ENCODE measurements around the gene DTNB. TPM values are rescaled to one million over a fixed set of nuclear protein-coding genes. Genes with fewer than 3 reads are reported as not detected.

DTNB gene
- total RNA-seq, 2 experiments from 2014 or later, result 20.8 to 25.1 TPM

DNA sequence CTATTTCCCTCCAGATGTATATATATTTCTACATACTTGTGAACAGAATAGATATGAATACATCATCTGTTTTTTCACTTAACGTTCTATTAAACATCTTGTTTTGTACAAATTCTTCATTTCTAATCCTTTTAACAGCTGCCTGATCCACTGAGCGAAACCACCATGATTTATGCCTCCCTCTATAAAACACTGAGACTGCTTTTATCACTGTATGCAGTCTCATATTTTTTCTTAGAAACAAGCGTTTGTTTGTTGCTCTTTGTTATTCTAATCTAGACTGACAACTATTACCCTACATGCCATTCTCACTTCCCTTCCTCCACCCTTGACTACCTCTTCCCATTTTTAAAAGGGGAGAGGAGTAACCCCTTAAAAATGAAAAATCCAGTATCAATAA is 88.2 kb downstream of the DTNB start:
- Mint-ChIP-seq H3K36me3 (no peaks in the 10 kb centered on the region), H3K9me3 (no peaks in the 10 kb centered on the region), H3K27ac (no peak overlapping the region), H3K4me3 (no peak overlapping the region), H3K4me1 (ENCODE audit: low read depth) (peaks cover 17% of the 10 kb centered on the region), H3K27me3 (no peaks in the 10 kb centered on the region)
- POLR2A ChIA-PET, result no interaction called here
- DNase-seq, result no peak
- CTCF ChIA-PET, result interaction anchor here (1.2 to 1.9 kb wide), 2 partner anchors 27 to 132 kb away, joined by 3 to 4 read pairs; no protein-coding TSS in a partner anchor
- intact Hi-C loops (cut with micrococcal nuclease), result no loop called here

DNA sequence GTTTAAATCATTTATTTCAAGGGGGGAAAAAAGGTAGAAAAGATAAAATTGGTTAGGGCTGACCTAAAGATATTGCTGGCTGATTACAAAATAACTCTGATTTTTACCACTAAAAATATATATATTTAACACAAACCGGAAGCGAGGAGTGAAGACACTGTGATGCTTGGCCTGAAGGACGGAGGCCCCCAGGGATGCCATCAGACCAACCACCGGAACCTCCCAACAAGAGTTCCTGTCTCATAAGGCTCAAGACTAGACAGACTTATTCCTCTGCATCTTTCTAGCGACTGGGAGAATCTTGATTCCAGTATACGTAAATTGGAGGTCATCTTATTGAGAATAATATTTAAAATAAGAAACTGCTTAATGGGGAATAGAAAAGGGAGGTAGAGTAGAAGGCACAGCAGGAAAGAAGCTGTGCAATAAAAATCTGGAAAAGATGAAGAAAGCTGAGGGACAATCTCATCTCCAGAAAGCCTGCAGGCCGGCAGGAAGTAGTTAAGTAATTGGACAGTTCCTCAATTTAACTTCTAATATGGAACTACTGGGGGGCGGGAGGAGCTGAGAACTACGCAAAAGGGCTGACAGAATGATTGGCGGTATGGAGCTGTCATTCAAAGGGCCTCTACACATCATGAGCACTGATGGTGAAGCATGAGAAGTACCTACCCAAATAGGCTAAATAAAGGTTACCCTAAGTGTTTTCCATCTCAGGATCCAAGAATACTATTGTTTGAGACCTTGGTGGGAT is 91.1 kb downstream of the DTNB start:
- H3K4me1 Mint-ChIP-seq (ENCODE audit: low read depth), result peaks cover 11% of the 10 kb centered on the region
- H3K36me3 Mint-ChIP-seq, result peaks cover 5% of the 10 kb centered on the region
- no peak for DNase-seq
- POLR2A ChIA-PET, result no interaction called here
- no peaks in the 10 kb centered on the region for H3K27me3 Mint-ChIP-seq
- H3K27ac Mint-ChIP-seq, result no peak overlapping the region
- CTCF ChIA-PET, result interaction anchor here (1.5 kb wide), 1 partner anchor 25 kb away, joined by 5 read pairs; no protein-coding TSS in a partner anchor
- intact Hi-C loops (cut with micrococcal nuclease), result no loop called here
- H3K9me3 Mint-ChIP-seq, result no peaks in the 10 kb centered on the region
- H3K4me3 Mint-ChIP-seq, result no peak overlapping the region

DNA sequence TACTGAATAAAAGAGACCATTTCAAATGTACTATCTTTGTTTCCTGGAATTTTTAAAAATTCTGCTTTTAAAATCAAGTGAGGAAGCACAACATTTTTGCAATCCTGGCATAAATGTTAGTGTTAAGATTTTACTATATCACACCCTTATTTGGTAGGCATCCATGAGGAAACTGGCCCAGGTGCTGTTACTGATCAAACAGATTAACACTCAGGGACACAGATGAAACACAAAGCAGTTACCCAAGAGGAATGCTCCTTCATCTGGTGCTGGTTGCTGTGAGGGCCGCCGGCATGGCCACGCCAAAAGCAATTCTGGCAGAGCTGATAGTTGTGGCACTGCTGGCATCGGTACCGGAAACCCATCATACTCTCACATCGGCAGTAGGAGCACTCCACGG is 96.8 kb downstream of the DTNB start:
- DNase-seq, result no peak
- intact Hi-C loops (cut with micrococcal nuclease), result no loop called here
- no peaks in the 10 kb centered on the region for H3K27me3 Mint-ChIP-seq
- H3K27ac Mint-ChIP-seq, result no peak overlapping the region
- no peaks in the 10 kb centered on the region for H3K4me1 Mint-ChIP-seq (ENCODE audit: low read depth)
- H3K4me3 Mint-ChIP-seq, result no peak overlapping the region
- H3K9me3 Mint-ChIP-seq, result no peaks in the 10 kb centered on the region
- H3K36me3 Mint-ChIP-seq, result peaks cover 7% of the 10 kb centered on the region
- POLR2A ChIA-PET, result no interaction called here
- CTCF ChIA-PET, result no interaction called here

DNA sequence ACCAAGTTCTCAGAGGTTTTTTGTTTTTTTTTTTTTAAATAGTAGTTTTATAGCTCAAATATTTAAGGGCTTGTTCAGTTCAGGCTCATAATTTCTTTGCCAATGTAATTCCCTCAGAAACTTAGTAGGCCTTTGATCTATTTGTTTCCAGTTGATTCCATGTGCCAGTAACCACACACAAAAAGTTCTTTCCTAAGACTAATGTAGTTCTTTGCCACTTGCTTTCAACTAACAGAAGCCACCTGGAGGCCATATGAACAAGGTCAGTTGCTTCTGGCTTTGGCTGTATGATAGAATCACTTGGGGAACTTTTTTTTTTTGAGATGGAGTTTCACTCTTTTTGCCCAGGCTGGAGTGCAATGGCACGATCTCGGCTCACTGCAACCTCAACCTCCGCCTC is 100.7 kb downstream of the DTNB start:
- no peak for DNase-seq
- intact Hi-C loops (cut with micrococcal nuclease), result no loop called here
- ChIA-PET CTCF (no interaction called here), POLR2A (no interaction called here)
- H3K27ac Mint-ChIP-seq, result no peak overlapping the region
- H3K4me3 Mint-ChIP-seq, result no peak overlapping the region
- H3K27me3 Mint-ChIP-seq, result no peaks in the 10 kb centered on the region
- no peaks in the 10 kb centered on the region for H3K9me3 Mint-ChIP-seq
- H3K36me3 Mint-ChIP-seq, result peaks cover 3% of the 10 kb centered on the region
- no peaks in the 10 kb centered on the region for H3K4me1 Mint-ChIP-seq (ENCODE audit: low read depth)

DNA sequence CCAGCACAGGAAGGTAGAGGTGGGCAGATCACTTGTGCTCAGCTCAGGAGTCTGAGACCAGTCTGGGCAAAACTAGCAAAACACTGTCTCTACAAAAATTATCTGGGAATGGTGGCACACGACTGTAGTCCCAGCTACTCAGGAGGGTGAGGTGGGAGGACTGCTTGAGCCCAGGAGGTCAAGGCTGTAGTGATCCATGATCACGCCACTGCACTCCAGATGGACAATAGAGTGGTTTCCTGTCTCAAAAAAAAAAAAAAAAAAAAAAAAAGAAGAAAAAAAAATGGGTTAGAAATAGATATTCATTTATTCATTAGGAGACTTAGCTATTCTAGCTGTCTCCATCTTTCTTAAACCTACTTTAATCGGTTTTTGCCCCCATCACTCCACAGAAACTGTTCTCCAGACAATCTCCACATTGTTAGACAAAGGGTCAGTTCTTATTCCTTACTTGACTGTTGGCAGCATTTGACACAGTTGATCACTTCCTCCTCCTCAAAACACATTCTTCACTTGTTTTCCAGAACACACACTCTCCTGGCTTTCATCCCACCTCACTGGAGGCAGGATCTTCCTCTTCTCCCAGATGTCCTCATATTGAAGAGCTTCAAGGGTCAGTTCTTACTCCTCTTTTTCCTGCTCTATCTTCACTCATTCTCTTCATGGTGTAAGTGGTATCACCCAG is 103.1 kb downstream of the DTNB start:
- intact Hi-C loops (cut with micrococcal nuclease), result no loop called here
- no peak overlapping the region for H3K27ac Mint-ChIP-seq
- CTCF ChIA-PET, result no interaction called here
- no peaks in the 10 kb centered on the region for H3K4me1 Mint-ChIP-seq (ENCODE audit: low read depth)
- H3K27me3 Mint-ChIP-seq, result no peaks in the 10 kb centered on the region
- DNase-seq, result no peak
- H3K9me3 Mint-ChIP-seq, result no peaks in the 10 kb centered on the region
- POLR2A ChIA-PET, result no interaction called here
- H3K36me3 Mint-ChIP-seq, result no peaks in the 10 kb centered on the region
- no peak overlapping the region for H3K4me3 Mint-ChIP-seq

DNA sequence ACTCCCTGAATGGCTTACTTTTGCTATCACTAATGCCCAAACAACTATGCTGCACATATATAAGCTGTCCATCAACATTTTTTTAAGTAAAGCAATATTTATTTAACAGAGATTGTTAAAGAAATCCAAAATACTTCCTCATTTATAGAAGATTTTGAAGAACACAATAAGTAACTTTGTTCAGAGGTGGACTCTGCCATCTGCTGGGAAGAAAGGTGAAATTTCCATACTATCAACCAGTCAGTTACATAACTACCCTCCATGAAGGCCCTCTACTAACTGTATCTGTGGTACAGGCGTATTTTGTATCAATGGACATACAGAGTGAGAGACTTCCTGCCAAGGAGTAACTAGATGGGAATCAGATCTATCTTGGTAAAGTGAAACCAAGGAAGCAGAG is 106.0 kb downstream of the DTNB start:
- H3K9me3 Mint-ChIP-seq, result no peaks in the 10 kb centered on the region
- DNase-seq, result no peak
- intact Hi-C loops (cut with micrococcal nuclease), result loop anchor here (1.0 kb wide), 1 partner anchor 205 kb away; no protein-coding TSS in a partner anchor
- no peak overlapping the region for H3K27ac Mint-ChIP-seq
- ChIA-PET POLR2A (no interaction called here), CTCF (interaction anchor here (1.1 to 2.3 kb wide), 3 partner anchors 40 to 258 kb away, joined by 3 to 13 read pairs (median 8); no protein-coding TSS in a partner anchor)
- H3K27me3 Mint-ChIP-seq, result no peaks in the 10 kb centered on the region
- H3K4me1 Mint-ChIP-seq (ENCODE audit: low read depth), result no peaks in the 10 kb centered on the region
- H3K4me3 Mint-ChIP-seq, result no peak overlapping the region
- H3K36me3 Mint-ChIP-seq, result no peaks in the 10 kb centered on the region

DNA sequence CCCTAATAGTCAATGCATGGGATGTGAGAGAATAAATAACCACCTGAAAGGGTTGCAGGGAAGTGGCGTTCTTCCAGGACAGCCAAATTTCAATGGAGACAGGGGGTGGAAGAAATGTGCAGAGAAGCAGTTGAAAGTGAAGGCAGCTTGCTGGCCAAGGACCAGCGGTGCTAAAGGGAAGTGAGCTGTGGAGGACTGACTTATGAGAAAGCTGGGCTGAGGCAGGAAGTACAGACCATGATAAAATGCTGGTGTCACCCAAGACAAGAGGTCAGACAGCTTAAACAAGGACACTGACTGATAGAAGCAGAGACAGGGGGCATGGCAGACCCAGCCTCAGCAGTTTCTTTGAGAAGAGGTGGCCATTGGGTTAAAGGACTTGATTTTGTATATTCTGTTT is 106.7 kb downstream of the DTNB start:
- Mint-ChIP-seq H3K27ac (no peak overlapping the region), H3K4me3 (no peak overlapping the region), H3K9me3 (no peaks in the 10 kb centered on the region), H3K4me1 (ENCODE audit: low read depth) (peaks cover 6% of the 10 kb centered on the region), H3K36me3 (no peaks in the 10 kb centered on the region), H3K27me3 (no peaks in the 10 kb centered on the region)
- ChIA-PET CTCF (interaction anchor here (0.9 to 2.3 kb wide), 4 partner anchors 41 to 258 kb away, joined by 3 to 13 read pairs (median 6); no protein-coding TSS in a partner anchor), POLR2A (no interaction called here)
- intact Hi-C loops (cut with micrococcal nuclease), result loop anchor here (1.0 kb wide), 1 partner anchor 204 kb away; no protein-coding TSS in a partner anchor
- no peak for DNase-seq

DNA sequence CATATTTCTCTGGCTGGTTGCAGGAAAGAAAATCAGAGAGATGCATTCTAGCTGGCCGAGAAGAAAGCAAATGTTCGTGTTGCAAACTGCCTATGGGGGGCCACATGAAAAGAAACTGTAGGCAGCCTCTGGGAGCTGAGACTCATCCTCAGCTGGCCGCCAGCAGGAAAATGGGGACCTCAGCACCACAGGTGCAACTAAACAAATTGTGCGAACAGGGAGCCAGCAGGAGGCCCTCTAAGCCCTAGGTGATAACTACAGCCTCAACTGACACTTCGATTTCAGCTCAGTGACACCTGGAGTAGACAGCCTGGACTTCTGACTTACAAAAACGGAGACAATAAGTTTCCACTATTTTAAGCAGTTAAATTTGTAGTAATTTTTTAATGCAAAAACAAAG is 107.3 kb downstream of the DTNB start:
- H3K9me3 Mint-ChIP-seq, result no peaks in the 10 kb centered on the region
- H3K27me3 Mint-ChIP-seq, result no peaks in the 10 kb centered on the region
- no peak overlapping the region for H3K27ac Mint-ChIP-seq
- CTCF ChIA-PET, result interaction anchor here (0.7 to 2.3 kb wide), 6 partner anchors 15 to 400 kb away, joined by 3 to 13 read pairs (median 4); no protein-coding TSS in a partner anchor
- POLR2A ChIA-PET, result no interaction called here
- intact Hi-C loops (cut with micrococcal nuclease), result no loop called here
- no peaks in the 10 kb centered on the region for H3K36me3 Mint-ChIP-seq
- H3K4me1 Mint-ChIP-seq (ENCODE audit: low read depth), result peaks cover 12% of the 10 kb centered on the region
- no peak overlapping the region for H3K4me3 Mint-ChIP-seq
- DNase-seq, result no peak

DNA sequence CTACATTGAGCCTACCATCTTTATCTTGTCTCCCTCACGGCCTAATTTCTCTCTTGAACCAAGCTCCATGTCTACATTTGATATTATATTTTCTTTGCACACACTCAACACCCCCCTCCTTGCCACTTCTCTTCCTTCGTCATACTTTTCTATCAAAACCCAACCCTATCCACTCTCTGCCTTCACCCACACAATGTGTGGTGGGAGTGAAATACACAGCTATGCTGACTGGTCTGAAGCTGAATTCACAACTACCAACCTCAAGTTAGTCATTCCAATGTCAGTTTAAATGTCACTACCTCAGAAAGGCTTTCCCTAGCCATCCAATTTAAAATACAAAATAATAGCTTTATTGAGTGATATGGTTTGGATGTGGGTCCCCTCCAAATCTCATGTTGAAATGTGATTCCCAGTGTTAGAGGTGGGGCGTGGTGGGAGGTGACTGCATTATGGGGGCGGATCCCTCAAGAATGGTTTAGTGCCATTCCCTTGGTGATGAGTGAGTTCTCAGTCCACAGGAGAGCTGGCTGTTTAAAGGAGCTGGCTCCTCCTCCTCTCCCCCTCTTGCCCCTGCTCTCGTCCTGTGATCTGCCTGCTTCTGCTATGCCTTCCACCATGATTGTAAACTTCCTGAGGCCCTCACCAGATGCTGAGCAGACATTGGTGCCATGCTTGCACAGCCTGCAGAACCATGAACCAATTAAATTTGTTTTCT is 112.1 kb downstream of the DTNB start:
- intact Hi-C loops (cut with micrococcal nuclease), result no loop called here
- Mint-ChIP-seq H3K27me3 (no peaks in the 10 kb centered on the region), H3K4me3 (no peak overlapping the region), H3K4me1 (ENCODE audit: low read depth) (peaks cover 57% of the 10 kb centered on the region), H3K9me3 (no peaks in the 10 kb centered on the region), H3K27ac (peak overlapping the region; percentile 82), H3K36me3 (peaks cover 1% of the 10 kb centered on the region)
- ChIA-PET CTCF (interaction anchor here (1.2 to 1.4 kb wide), 2 partner anchors 185 to 396 kb away, joined by 4 to 8 read pairs; no protein-coding TSS in a partner anchor), POLR2A (interaction anchor here (0.9 to 1.2 kb wide), 3 partner anchors 25 to 317 kb away, joined by 3 read pairs; partner anchors contain the start of gene ASXL2)
- peak; percentile 51 for DNase-seq

DNA sequence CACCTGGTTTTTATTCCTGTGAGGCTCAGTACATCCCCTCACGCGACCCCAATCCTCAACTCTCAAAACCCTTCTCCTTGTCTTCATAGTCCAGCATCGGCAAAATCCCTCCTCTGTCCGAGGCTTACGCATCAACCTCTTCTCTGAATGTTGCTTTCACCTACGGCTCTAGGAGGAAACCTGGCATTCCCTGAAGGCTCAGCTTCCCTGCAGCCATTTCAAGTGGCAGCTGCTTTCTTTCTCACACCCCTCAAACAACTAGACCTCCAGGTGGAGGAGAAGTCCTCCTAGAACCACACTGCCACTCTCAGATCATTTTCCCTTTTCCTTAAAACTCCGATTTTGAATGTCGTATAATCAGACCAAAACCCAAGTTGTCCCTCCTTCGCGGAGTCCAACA is 114.2 kb downstream of the DTNB start:
- H3K4me1 Mint-ChIP-seq (ENCODE audit: low read depth), result peaks cover 57% of the 10 kb centered on the region
- intact Hi-C loops (cut with micrococcal nuclease), result loop anchor here (2.0 kb wide), 1 partner anchor 982 kb away; no protein-coding TSS in a partner anchor
- ChIA-PET CTCF (interaction anchor here (1.6 kb wide), 1 partner anchor 197 kb away, joined by 4 read pairs; no protein-coding TSS in a partner anchor), POLR2A (interaction anchor here (1.5 to 2.0 kb wide), 2 partner anchors 11 to 31 kb away, joined by 5 to 8 read pairs; no protein-coding TSS in a partner anchor)
- H3K9me3 Mint-ChIP-seq, result no peaks in the 10 kb centered on the region
- DNase-seq, result no peak
- H3K27ac Mint-ChIP-seq, result peak overlapping the region; percentile 80
- peak overlapping the region; percentile 33 for H3K4me3 Mint-ChIP-seq
- no peaks in the 10 kb centered on the region for H3K27me3 Mint-ChIP-seq
- peaks cover 1% of the 10 kb centered on the region for H3K36me3 Mint-ChIP-seq

DNA sequence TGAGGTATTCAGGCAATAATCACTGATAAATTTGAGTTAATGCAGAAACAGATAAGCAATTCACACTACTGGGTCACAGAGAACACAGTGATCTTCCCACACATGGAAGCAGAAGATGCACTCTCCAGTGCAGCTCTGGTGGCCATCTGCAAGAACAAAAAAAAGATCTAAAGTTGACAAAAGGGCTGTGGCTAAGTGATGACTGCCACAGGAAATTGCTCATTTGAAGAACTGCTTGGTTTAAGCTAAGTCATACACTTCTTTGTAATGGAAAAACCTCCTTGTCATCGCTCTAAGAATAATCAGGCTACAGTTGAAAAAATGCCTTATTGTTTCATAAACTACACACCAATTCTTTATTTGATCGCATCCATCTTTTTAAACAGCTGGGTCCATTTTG is 115.1 kb downstream of the DTNB start:
- CTCF ChIA-PET, result interaction anchor here (0.6 to 2.5 kb wide), 6 partner anchors 22 to 236 kb away, joined by 3 to 15 read pairs (median 4); no protein-coding TSS in a partner anchor
- H3K36me3 Mint-ChIP-seq, result peaks cover 1% of the 10 kb centered on the region
- intact Hi-C loops (cut with micrococcal nuclease), result loop anchor here (1.0 to 2.0 kb wide), 5 partner anchors 28 to 981 kb away; no protein-coding TSS in a partner anchor
- peak overlapping the region; percentile 80 for H3K27ac Mint-ChIP-seq
- H3K9me3 Mint-ChIP-seq, result no peaks in the 10 kb centered on the region
- H3K4me3 Mint-ChIP-seq, result no peak overlapping the region
- no peaks in the 10 kb centered on the region for H3K27me3 Mint-ChIP-seq
- POLR2A ChIA-PET, result interaction anchor here (0.9 to 2.0 kb wide), 4 partner anchors 10 to 306 kb away, joined by 3 to 8 read pairs (median 4); no protein-coding TSS in a partner anchor
- peaks cover 57% of the 10 kb centered on the region for H3K4me1 Mint-ChIP-seq (ENCODE audit: low read depth)
- DNase-seq, result peak; percentile 63
